NB4 (cell line): ENCODE results near the gene RAB5IF.

Source experiments
- CTCF ChIP-seq: IDR thresholded peaks from one replicate; pipeline ENCODE4 v1.5.1; 2012; ENCODE audit warnings: low read depth, low read length
- POLR2A ChIP-seq: IDR thresholded peaks from 2 replicates; pipeline ENCODE4 v1.6.1; 2011; ENCODE audit warnings: mild to moderate bottlenecking; ENCODE audit not compliant: insufficient read length; ENCODE audit errors: extremely low read depth

- no peak for TF ChIP-seq POLR2A
- no peak for TF ChIP-seq CTCF
Measured at GRCh38 chr20:36562724-36563123, 42.9 kb upstream of the RAB5IF start.
